Panc1 (cell line): ENCODE results near the gene KRT7.

Experiments
- CTCF ChIP-seq: fragments of 450-650 bp; IDR thresholded peaks from 2 replicates; pipeline ENCODE4 v1.5.1; 2017; ENCODE audit warnings: mild to moderate bottlenecking
- POLR2AphosphoS5 ChIP-seq: IDR thresholded peaks from 2 replicates; pipeline ENCODE4 v1.6.1; 2012; ENCODE audit warnings: mild to moderate bottlenecking, low read depth, low read length, moderate library complexity
- SIN3A ChIP-seq: IDR thresholded peaks from 2 replicates; pipeline ENCODE4 v1.6.1; 2012; ENCODE audit warnings: low read depth, mild to moderate bottlenecking, low read length, moderate library complexity, borderline replicate concordance; ENCODE audit not compliant: insufficient read depth
- TCF7L2 ChIP-seq: IDR thresholded peaks from 2 replicates; pipeline ENCODE4 v1.6.1; 2011; ENCODE audit warnings: mild to moderate bottlenecking, low read depth, low read length, inconsistent platforms
- TF ChIP-seq, protein P1 (sequence below), 2 experiments: IDR thresholded peaks; 2 replicates each; pipeline ENCODE4 v1.6.1; 2011 to 2012; ENCODE audit warnings: low read depth in 2 of 2, control low read depth in 1 of 2, low read length in 1 of 2, mild to moderate bottlenecking in 1 of 2, moderate library complexity in 1 of 2; ENCODE audit not compliant: insufficient read depth in 1 of 2

GRCh38 chr12:52259657-52260243 is 26.7 kb downstream of the KRT7 start:
- TF ChIP-seq SIN3A (no peak), CTCF (no peak), POLR2AphosphoS5 (no peak), TCF7L2 (no peak)
- TF ChIP-seq, protein P1, sequence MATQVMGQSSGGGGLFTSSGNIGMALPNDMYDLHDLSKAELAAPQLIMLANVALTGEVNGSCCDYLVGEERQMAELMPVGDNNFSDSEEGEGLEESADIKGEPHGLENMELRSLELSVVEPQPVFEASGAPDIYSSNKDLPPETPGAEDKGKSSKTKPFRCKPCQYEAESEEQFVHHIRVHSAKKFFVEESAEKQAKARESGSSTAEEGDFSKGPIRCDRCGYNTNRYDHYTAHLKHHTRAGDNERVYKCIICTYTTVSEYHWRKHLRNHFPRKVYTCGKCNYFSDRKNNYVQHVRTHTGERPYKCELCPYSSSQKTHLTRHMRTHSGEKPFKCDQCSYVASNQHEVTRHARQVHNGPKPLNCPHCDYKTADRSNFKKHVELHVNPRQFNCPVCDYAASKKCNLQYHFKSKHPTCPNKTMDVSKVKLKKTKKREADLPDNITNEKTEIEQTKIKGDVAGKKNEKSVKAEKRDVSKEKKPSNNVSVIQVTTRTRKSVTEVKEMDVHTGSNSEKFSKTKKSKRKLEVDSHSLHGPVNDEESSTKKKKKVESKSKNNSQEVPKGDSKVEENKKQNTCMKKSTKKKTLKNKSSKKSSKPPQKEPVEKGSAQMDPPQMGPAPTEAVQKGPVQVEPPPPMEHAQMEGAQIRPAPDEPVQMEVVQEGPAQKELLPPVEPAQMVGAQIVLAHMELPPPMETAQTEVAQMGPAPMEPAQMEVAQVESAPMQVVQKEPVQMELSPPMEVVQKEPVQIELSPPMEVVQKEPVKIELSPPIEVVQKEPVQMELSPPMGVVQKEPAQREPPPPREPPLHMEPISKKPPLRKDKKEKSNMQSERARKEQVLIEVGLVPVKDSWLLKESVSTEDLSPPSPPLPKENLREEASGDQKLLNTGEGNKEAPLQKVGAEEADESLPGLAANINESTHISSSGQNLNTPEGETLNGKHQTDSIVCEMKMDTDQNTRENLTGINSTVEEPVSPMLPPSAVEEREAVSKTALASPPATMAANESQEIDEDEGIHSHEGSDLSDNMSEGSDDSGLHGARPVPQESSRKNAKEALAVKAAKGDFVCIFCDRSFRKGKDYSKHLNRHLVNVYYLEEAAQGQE (IDR thresholded peaks at IDR 0.05; ENCODE audit: insufficient read depth in 1 of 2, low read depth in 2 of 2, low read length in 1 of 2), result no peak
